Nephron progenitor cell (in vitro differentiated cells): ENCODE results near the gene FAM47E.

Source experiments
- DNase-seq: peaks from one replicate; pipeline ENCODE4 v3.0.0; 2021
- H3K27ac Mint-ChIP-seq: 2 replicates; pipeline ENCODE4 v1.8.0; 2021; ENCODE audit warnings: mild to moderate bottlenecking, moderate library complexity, mixed read lengths
- H3K27me3 Mint-ChIP-seq: 2 replicates; pipeline ENCODE4 v1.8.0; 2021; ENCODE audit warnings: mild to moderate bottlenecking, low read depth, mixed read lengths; ENCODE audit not compliant: poor library complexity
- H3K36me3 Mint-ChIP-seq: 2 replicates; pipeline ENCODE4 v1.8.0; 2021; ENCODE audit warnings: low read depth, mixed read lengths
- H3K4me1 Mint-ChIP-seq: 2 replicates; pipeline ENCODE4 v1.8.0; 2021; ENCODE audit warnings: mixed read lengths
- H3K4me3 Mint-ChIP-seq: 2 replicates; pipeline ENCODE4 v1.8.0; 2021; ENCODE audit warnings: mild to moderate bottlenecking, moderate library complexity, mixed read lengths
- H3K9me3 Mint-ChIP-seq: 2 replicates; pipeline ENCODE4 v1.8.0; 2021; ENCODE audit warnings: mild to moderate bottlenecking, moderate library complexity, mixed read lengths
- TF ChIP-seq, protein P1 (sequence below): fragments of 200-600 bp; sonication (generic); IDR thresholded peaks from 2 replicates; pipeline ENCODE4 v1.5.0; 2021; ENCODE audit warnings: antibody characterized with exemption

Gene FAM47E

DNA sequence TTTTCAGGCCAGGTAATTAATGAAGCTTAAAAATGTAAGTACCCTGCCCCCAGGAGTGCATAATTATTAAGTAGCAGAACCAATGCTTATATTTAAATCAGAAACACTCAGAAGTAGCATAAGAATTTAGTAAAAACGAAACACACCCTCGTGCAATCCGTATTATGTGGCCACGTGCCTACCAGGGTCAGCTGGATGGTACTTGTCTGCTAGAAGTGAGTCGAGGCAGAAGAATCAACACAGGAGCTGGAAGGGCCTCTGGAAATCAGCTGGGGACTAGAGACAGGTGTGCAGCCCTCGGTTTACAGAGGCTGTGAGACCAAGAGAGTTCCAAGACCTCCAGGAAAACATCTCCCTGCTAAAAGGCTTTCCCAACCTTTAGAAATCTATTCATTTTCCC lies 559 bp upstream of the FAM47E start:
- Mint-ChIP-seq H3K4me3 (peak overlapping the region; percentile 86), H3K27ac (no peak overlapping the region), H3K4me1 (peaks cover 6% of the 10 kb centered on the region), H3K36me3 (no peaks in the 10 kb centered on the region), H3K27me3 (peaks cover 77% of the 10 kb centered on the region), H3K9me3 (no peaks in the 10 kb centered on the region)
- DNase-seq, result no peak
- TF ChIP-seq, protein P1, sequence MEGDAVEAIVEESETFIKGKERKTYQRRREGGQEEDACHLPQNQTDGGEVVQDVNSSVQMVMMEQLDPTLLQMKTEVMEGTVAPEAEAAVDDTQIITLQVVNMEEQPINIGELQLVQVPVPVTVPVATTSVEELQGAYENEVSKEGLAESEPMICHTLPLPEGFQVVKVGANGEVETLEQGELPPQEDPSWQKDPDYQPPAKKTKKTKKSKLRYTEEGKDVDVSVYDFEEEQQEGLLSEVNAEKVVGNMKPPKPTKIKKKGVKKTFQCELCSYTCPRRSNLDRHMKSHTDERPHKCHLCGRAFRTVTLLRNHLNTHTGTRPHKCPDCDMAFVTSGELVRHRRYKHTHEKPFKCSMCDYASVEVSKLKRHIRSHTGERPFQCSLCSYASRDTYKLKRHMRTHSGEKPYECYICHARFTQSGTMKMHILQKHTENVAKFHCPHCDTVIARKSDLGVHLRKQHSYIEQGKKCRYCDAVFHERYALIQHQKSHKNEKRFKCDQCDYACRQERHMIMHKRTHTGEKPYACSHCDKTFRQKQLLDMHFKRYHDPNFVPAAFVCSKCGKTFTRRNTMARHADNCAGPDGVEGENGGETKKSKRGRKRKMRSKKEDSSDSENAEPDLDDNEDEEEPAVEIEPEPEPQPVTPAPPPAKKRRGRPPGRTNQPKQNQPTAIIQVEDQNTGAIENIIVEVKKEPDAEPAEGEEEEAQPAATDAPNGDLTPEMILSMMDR, result no peak

- peaks cover 15% of the 10 kb centered on the region for H3K4me1 Mint-ChIP-seq
- no peak for DNase-seq
- H3K27ac Mint-ChIP-seq, result no peak overlapping the region
These were observed 741 bp downstream of the FAM47E start for GRCh38 chr4:76252271-76252653.

GRCh38 chr4:76253511-76253910 lies 2.0 kb downstream of the FAM47E start:
- no peak overlapping the region for H3K4me3 Mint-ChIP-seq

More at GRCh38 chr4:76252271-76252653, 741 bp downstream of the FAM47E start:
- H3K9me3 Mint-ChIP-seq, result no peaks in the 10 kb centered on the region
- TF ChIP-seq, protein P1, result no peak
- peak overlapping the region; percentile 79 for H3K4me3 Mint-ChIP-seq
- H3K36me3 Mint-ChIP-seq, result no peaks in the 10 kb centered on the region
- peaks cover 69% of the 10 kb centered on the region for H3K27me3 Mint-ChIP-seq

DNA sequence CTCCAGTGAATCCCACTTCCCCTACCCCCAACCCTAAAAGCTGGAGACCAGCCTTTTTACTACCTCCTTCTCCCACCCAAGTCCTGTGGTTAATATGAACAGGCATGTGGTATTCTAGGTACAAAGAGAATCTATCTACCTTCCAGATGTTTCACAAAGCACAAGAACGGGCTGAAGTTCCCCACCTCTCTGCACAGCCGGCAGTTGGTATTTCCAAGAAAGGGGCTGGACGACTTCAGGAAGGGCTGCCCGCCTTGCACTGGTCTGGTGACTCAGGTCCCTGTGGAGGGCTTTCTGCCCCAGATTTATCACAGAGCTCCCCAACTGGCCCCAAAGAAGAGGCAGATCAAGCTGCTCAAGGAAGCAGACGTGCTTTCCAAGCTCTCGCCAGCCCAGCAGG lies 4.5 kb downstream of the FAM47E start:
- Mint-ChIP-seq H3K9me3 (peaks cover 6% of the 10 kb centered on the region), H3K4me1 (peaks cover 19% of the 10 kb centered on the region), H3K27me3 (peaks cover 49% of the 10 kb centered on the region), H3K4me3 (no peak overlapping the region), H3K27ac (no peak overlapping the region), H3K36me3 (no peaks in the 10 kb centered on the region)
- no peak for DNase-seq
- TF ChIP-seq, protein P1, result no peak

More at GRCh38 chr4:76253511-76253910, 2.0 kb downstream of the FAM47E start:
- no peak overlapping the region for H3K27ac Mint-ChIP-seq
- H3K9me3 Mint-ChIP-seq, result no peaks in the 10 kb centered on the region
- TF ChIP-seq, protein P1, result no peak
- H3K36me3 Mint-ChIP-seq, result no peaks in the 10 kb centered on the region
- DNase-seq, result no peak
- peaks cover 62% of the 10 kb centered on the region for H3K27me3 Mint-ChIP-seq
- peaks cover 20% of the 10 kb centered on the region for H3K4me1 Mint-ChIP-seq

DNA sequence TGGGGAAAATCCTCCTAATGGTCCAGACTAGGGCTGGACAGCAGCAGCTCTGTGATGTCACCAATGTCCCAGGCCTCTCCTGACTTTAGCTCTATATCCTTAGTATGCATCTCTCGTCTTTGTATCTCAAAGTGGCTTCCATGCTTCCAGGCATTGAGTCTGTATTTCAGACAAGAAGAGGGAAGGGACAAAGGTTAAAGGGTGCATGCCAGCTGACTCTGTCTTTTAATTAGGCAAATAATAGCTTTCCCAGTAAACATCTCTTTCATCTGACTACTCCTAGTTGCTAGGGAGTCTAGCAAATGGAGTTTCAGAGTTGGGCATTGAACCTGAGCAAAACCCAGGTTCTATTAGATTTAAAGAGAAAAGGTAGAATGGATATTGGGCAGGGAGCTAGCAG lies 5.4 kb downstream of the FAM47E start:
- Mint-ChIP-seq H3K4me3 (no peak overlapping the region), H3K27ac (no peak overlapping the region), H3K36me3 (no peaks in the 10 kb centered on the region), H3K9me3 (peaks cover 6% of the 10 kb centered on the region), H3K27me3 (peaks cover 43% of the 10 kb centered on the region), H3K4me1 (peaks cover 15% of the 10 kb centered on the region)
- no peak for DNase-seq
- TF ChIP-seq, protein P1, result no peak

- peaks cover 15% of the 10 kb centered on the region for H3K4me1 Mint-ChIP-seq
- H3K4me3 Mint-ChIP-seq, result no peak overlapping the region
- peaks cover 35% of the 10 kb centered on the region for H3K27me3 Mint-ChIP-seq
- TF ChIP-seq, protein P1, result no peak
- peaks cover 6% of the 10 kb centered on the region for H3K9me3 Mint-ChIP-seq
- DNase-seq, result no peak
- no peaks in the 10 kb centered on the region for H3K36me3 Mint-ChIP-seq
- no peak overlapping the region for H3K27ac Mint-ChIP-seq
These were observed 6.3 kb downstream of the FAM47E start for GRCh38 chr4:76257824-76258223.
